Transverse colon (tissue), 4 donors: ENCODE results near the gene RGS6. TPM values are rescaled to one million over a fixed set of nuclear protein-coding genes. Genes with fewer than 3 reads are reported as not detected.

Experiments used
- DNase-seq: peaks from one replicate; pipeline ENCODE4 v3.0.0-alpha.2; 2019
- H3K27ac ChIP-seq, 4 donors: fragments of 200-600 bp; sonication (generic); 2 replicates each; pipeline ENCODE4 v1.5.1; 2016 to 2018; ENCODE audit warnings: inconsistent platforms in 4 of 4
- H3K27me3 ChIP-seq: fragments of 200-600 bp; sonication (generic); 2 replicates; pipeline ENCODE4 v1.5.1; 2017; ENCODE audit warnings: inconsistent platforms
- H3K36me3 ChIP-seq, 4 donors: fragments of 200-600 bp; sonication (generic); 2 replicates each; pipeline ENCODE4 v1.5.1; 2017 to 2019; ENCODE audit warnings: inconsistent platforms in 4 of 4
- H3K4me1 ChIP-seq, 4 donors: fragments of 200-600 bp; sonication (generic); 2 replicates each; pipeline ENCODE4 v1.5.1; 2017 to 2020; ENCODE audit warnings: inconsistent platforms in 4 of 4
- H3K4me3 ChIP-seq, 4 donors: fragments of 200-600 bp; sonication (generic); 1 replicate in 1 of 4; 2 replicates in 3 of 4; pipeline versions ENCODE4 v1.5.1 to v1.6.1; 2017 to 2019; ENCODE audit warnings: inconsistent platforms in 4 of 4
- H3K9me3 ChIP-seq, 2 donors: fragments of 200-600 bp; sonication (generic); 2 replicates each; pipeline ENCODE4 v1.5.1; 2017 to 2019; ENCODE audit warnings: inconsistent platforms in 2 of 2
- EP300 ChIP-seq: sonication (generic); formaldehyde crosslinking; IDR thresholded peaks from one replicate; pipeline ENCODE4 v1.6.1; 2017; ENCODE audit warnings: antibody characterized with exemption, low read depth
- POLR2A ChIP-seq: fragments of 450-650 bp; IDR thresholded peaks from one replicate; pipeline ENCODE4 v1.6.1; 2016; ENCODE audit warnings: antibody characterized with exemption, mild to moderate bottlenecking, moderate library complexity
- POLR2AphosphoS5 ChIP-seq, 3 donors: sonication (generic); formaldehyde crosslinking; IDR thresholded peaks; one replicate each; pipeline ENCODE4 v1.6.1; 2016; ENCODE audit warnings: antibody characterized with exemption in 3 of 3
- WGBS, 2 donors: methylation state at CpG; one replicate each; pipeline ENCODE4 v1.1.5; 2018; ENCODE audit warnings: low coverage in 1 of 2; 5-methylcytosine and 5-hydroxymethylcytosine counted together
- in situ Hi-C, 4 donors: fragments of 200-750 bp; cut with MboI; loops; one replicate each; pipeline versions ENCODE4 v1.15.0 to v1.15.1; 2017; ENCODE audit warnings: low sequenced_read_pairs in 3 of 4, low pct_ligation_motif_present in 1 of 4, low pct_unique_long_range_greater_than_20kb in 1 of 4
- intact Hi-C: fragments of 100-400 bp; cut with DNase I; formaldehyde crosslinking; loops from one replicate; pipeline ENCODE4 v1.15.1; 2023; ENCODE audit warnings: low total_unique reads
- total RNA-seq, 4 donors: library from RNA; depleted of rRNA; stranded (reverse); fragments of >200 nt; gene quantifications; one replicate each; pipeline ENCODE4 v1.1.0, GENCODE V29; 2016
- TF ChIP-seq, protein P1 (sequence below), 5 experiments: fragments of 200-600 bp in 3 of 5; fragments of 450-650 bp in 2 of 5; sonication (generic) in 3 of 5; IDR thresholded peaks; 1 replicate in 2 of 5; 2 replicates in 3 of 5; pipeline ENCODE4 v1.5.1; 2016 to 2017; ENCODE audit warnings: antibody characterized with exemption in 5 of 5, inconsistent platforms in 3 of 5, mild to moderate bottlenecking in 2 of 5, moderate library complexity in 1 of 5

The RGS6 gene
- total RNA-seq, 4 donors from 2014 or later, result 0.41 to 0.48 TPM; not detected in 2

DNA sequence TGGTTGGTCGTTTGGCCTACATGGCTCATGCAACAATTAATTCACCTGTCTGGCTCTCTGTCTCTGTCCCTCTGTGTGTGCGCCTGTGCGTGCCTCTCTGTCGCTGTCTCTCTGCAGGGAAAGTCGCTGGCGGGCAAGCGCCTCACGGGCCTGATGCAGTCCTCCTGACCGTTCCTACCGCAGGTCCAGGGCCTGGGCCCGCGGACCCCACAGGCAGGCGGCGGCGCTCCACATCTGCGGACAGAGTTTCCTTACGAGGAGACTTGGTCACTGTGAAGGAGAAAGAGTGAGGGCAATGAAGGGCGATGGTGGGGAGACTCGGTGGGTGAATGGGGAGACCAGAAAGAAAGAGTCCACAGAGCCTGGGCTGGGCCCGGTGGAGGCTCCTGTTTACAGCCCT, 630.1 kb downstream of the RGS6 start:
- 91% methylated on average over 20 of the region's 20 CpGs; no CpG with 5 or more reads in 1 of the 2 donors for WGBS, 2 donors
- TF ChIP-seq, protein P1, sequence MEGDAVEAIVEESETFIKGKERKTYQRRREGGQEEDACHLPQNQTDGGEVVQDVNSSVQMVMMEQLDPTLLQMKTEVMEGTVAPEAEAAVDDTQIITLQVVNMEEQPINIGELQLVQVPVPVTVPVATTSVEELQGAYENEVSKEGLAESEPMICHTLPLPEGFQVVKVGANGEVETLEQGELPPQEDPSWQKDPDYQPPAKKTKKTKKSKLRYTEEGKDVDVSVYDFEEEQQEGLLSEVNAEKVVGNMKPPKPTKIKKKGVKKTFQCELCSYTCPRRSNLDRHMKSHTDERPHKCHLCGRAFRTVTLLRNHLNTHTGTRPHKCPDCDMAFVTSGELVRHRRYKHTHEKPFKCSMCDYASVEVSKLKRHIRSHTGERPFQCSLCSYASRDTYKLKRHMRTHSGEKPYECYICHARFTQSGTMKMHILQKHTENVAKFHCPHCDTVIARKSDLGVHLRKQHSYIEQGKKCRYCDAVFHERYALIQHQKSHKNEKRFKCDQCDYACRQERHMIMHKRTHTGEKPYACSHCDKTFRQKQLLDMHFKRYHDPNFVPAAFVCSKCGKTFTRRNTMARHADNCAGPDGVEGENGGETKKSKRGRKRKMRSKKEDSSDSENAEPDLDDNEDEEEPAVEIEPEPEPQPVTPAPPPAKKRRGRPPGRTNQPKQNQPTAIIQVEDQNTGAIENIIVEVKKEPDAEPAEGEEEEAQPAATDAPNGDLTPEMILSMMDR (IDR thresholded peaks at IDR 0.05), result no peak
- TF ChIP-seq POLR2A, result no peak
- no peak for TF ChIP-seq POLR2AphosphoS5 (IDR thresholded peaks at IDR 0.05)
- TF ChIP-seq EP300, result no peak
- Histone ChIP-seq H3K27me3 (no peaks in the 10 kb centered on the region), H3K36me3 (no peaks in the 10 kb centered on the region), H3K4me1 (no peaks in the 10 kb centered on the region), H3K4me3 (no peak overlapping the region), H3K27ac (no peak overlapping the region), H3K9me3 (no peaks in the 10 kb centered on the region)
- in situ Hi-C loops (no loop called here), intact Hi-C loops (no loop called here)
- DNase-seq, result no peak

DNA sequence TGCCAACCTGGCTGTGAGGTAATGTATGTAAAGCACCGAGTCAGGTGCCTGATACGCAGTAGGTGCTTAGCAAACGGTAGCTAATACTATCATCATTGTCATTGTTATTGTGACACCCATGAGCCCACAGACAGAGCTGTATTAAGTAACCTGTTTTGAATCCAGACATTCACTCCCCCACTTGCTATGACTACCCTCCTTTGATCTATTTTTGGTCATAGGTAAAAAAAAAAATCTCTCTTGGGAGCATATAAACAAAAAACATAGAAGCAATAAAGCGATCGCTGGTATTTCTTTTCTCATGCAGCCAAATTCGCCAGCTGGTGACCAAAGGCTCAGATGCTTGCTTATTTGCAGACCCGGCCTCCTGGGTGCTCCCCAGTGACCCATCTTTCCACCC, 631.4 kb downstream of the RGS6 start:
- no peaks in the 10 kb centered on the region for H3K4me1 ChIP-seq
- no peak overlapping the region for H3K27ac ChIP-seq
- H3K9me3 ChIP-seq, result no peaks in the 10 kb centered on the region
- in situ Hi-C loops, result no loop called here
- DNase-seq, result no peak
- intact Hi-C loops, result no loop called here
- H3K4me3 ChIP-seq, result no peak overlapping the region
- 80 to 94% methylated on average over 5 to 7 of the region's 7 CpGs for WGBS, 2 donors
- H3K27me3 ChIP-seq, result no peaks in the 10 kb centered on the region
- no peaks in the 10 kb centered on the region for H3K36me3 ChIP-seq
- TF ChIP-seq POLR2AphosphoS5 (IDR thresholded peaks at IDR 0.05), result no peak
- no peak for TF ChIP-seq POLR2A
- TF ChIP-seq, protein P1 (IDR thresholded peaks at IDR 0.05), result no peak
- TF ChIP-seq EP300, result no peak

DNA sequence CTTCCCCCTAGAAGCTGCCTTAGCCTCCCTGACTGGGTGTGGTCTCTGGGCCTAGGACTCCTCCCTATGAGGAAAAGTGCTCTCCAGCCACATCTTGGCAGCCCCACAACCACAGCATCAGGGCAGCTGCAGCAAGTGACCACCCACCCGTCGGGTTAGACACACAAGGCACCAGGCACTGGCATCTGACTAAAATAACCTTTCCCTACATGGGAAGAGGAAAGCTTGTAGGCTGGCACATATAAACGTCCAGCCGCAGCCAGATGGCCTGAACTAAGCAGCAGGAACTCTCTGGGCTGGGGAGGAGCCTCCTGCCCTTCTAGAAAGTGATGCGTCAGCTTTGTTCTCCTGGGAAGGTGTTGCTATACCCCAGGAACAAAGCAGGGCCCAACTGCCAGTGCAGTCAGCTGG, 632.9 kb downstream of the RGS6 start:
- Histone ChIP-seq H3K36me3 (no peaks in the 10 kb centered on the region), H3K27me3 (no peaks in the 10 kb centered on the region), H3K4me3 (no peak overlapping the region), H3K4me1 (no peaks in the 10 kb centered on the region), H3K9me3 (no peaks in the 10 kb centered on the region), H3K27ac (no peak overlapping the region)
- TF ChIP-seq, protein P1 (IDR thresholded peaks at IDR 0.05), result no peak
- no peak for TF ChIP-seq EP300
- no peak for TF ChIP-seq POLR2A
- TF ChIP-seq POLR2AphosphoS5 (IDR thresholded peaks at IDR 0.05), result no peak
- intact Hi-C loops, result no loop called here
- in situ Hi-C loops, result no loop called here
- 62% methylated on average over 4 of the region's 5 CpGs; no CpG with 5 or more reads in 1 of the 2 donors for WGBS, 2 donors
- no peak for DNase-seq

DNA sequence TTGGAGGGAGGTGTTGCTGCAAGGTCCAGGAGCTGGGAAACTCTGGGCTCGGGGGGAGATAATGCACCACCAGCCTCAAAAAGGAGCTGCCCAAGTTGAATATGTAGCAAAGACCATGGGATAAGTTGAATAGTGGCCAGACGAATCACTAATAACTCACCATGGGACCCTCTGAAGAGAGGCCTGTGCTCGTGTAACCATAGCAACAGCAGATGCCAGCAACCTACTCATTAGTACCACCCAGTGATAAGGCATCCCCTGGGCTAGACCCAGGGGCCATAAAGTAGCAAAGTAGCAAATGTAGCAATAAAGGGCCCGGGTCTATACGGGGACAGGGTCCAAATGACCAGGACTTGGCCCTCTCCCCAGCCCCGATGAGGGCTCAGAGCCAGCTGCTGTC, 633.7 kb downstream of the RGS6 start:
- H3K27ac ChIP-seq, result no peak overlapping the region
- in situ Hi-C loops, result no loop called here
- 71% methylated on average over 6 of the region's 6 CpGs; no CpG with 5 or more reads in 1 of the 2 donors for whole genome bisulfite sequencing, 2 donors

More for the DNA sequence above, 633.7 kb downstream of the RGS6 start:
- Histone ChIP-seq H3K36me3 (no peaks in the 10 kb centered on the region), H3K27me3 (no peaks in the 10 kb centered on the region), H3K4me1 (no peaks in the 10 kb centered on the region), H3K4me3 (no peak overlapping the region), H3K9me3 (no peaks in the 10 kb centered on the region)
- DNase-seq, result no peak
- no peak for TF ChIP-seq POLR2AphosphoS5 (IDR thresholded peaks at IDR 0.05)
- TF ChIP-seq, protein P1 (IDR thresholded peaks at IDR 0.05), result no peak
- TF ChIP-seq EP300, result no peak
- no peak for TF ChIP-seq POLR2A
- intact Hi-C loops, result no loop called here
